Measurements from ENCODE around the gene TRABD2B. TPM values are rescaled to one million over a fixed set of nuclear protein-coding genes. Genes with fewer than 3 reads are reported as not detected.

Gene TRABD2B
- polyA plus RNA-seq, 1 of the 3 experiments (the other 2 are of a cell fraction): 0.03 TPM

GRCh38 chr1:47935163-47935562 lies 62.0 kb downstream of the TRABD2B start:
- Histone ChIP-seq H3F3A (replicated peaks; ENCODE audit: insufficient read depth) (no peaks in the 10 kb centered on the region), H3K27me3 (ENCODE audit: insufficient read depth) (no peaks in the 10 kb centered on the region), H3K36me3 (replicated peaks in 1 of 2; ENCODE audit: control insufficient read depth in 1 of 2, insufficient read depth in 2 of 2, low read length in 1 of 2) (no peaks in the 10 kb centered on the region), H3K79me2 (ENCODE audit: insufficient read depth) (no peaks in the 10 kb centered on the region), H3K4me3 (ENCODE audit: low read depth in 2 of 2, low read length in 1 of 2) (no peak overlapping the region), H3K9me3 (no peaks in the 10 kb centered on the region), H3K4me2 (no peak overlapping the region), H4K20me1 (ENCODE audit: insufficient read depth) (no peaks in the 10 kb centered on the region), H2AFZ (ENCODE audit: low read depth) (no peak overlapping the region), H3K9ac (no peak overlapping the region), H3K4me1 (ENCODE audit: control insufficient read depth in 1 of 2, insufficient read depth in 2 of 2, low read depth in 1 of 2, low read length in 1 of 2) (peaks cover 0 to 16% of the 10 kb centered on the region in 2 experiments; a peak in 1 of 4 replicates), H3K9me2 (no peaks in the 10 kb centered on the region), H3K27ac (ENCODE audit: low read depth in 2 of 2, low read length in 1 of 2) (no peak overlapping the region)
- ChIA-PET CTCF (interaction anchor here (1.2 to 2.7 kb wide), 3 partner anchors 9 to 197 kb away, joined by 3 to 9 read pairs (median 6); no protein-coding TSS in a partner anchor), POLR2A (no interaction called here)
- DNase-seq: no peak
- WGBS (ENCODE audit: low lambda C conversion rate): 34% methylated on average over 4 of the region's 4 CpGs
- TF ChIP-seq FOXM1 (IDR thresholded peaks at IDR 0.05; ENCODE audit: low read depth) (no peak), TEAD4 (IDR thresholded peaks at IDR 0.05; ENCODE audit: borderline replicate concordance, insufficient read depth) (no peak), ZBTB33 (IDR thresholded peaks at IDR 0.05; ENCODE audit: borderline replicate concordance, low read depth) (no peak), MXI1 (IDR thresholded peaks at IDR 0.05; ENCODE audit: low read depth, low read length) (no peak), SIN3A (IDR thresholded peaks at IDR 0.05; ENCODE audit: borderline replicate concordance, low read depth, low read length) (no peak), MEF2A (IDR thresholded peaks at IDR 0.05; ENCODE audit: borderline replicate concordance, low read depth) (no peak), MAX (IDR thresholded peaks at IDR 0.05; ENCODE audit: low read depth) (no peak), JUND (IDR thresholded peaks at IDR 0.05) (no peak), REST (IDR thresholded peaks at IDR 0.05; ENCODE audit: low read depth, low read length) (no peak), RCOR1 (IDR thresholded peaks at IDR 0.05; ENCODE audit: low read length) (no peak), PBX3 (IDR thresholded peaks at IDR 0.05) (no peak), TAF1 (IDR thresholded peaks at IDR 0.05; ENCODE audit: borderline replicate concordance, low read depth, low read length) (no peak), CTCF (IDR thresholded peaks at IDR 0.05) (no peak), IRF3 (IDR thresholded peaks at IDR 0.05; ENCODE audit: low read depth, low read length) (no peak)

All from SK-N-SH (cell line).